Activated T-cell treated with anti-CD3 and anti-CD28 coated beads for 1 hour (primary cell): ENCODE results near the gene STX5.
A peak's percentile ranks its signal among the peaks of the same experiment; 100 is the strongest.
"Not testable (repeated sequence)": the region's sequence is repeated elsewhere in the genome, so short reads cannot be mapped to it uniquely, and the experiment has no call there.

Experiments
- DNase-seq: peaks from one replicate; pipeline ENCODE4 v3.0.0-alpha.2; 2020; ENCODE audit warnings: low read depth

STX5 gene

GRCh38 chr11:62831520-62832335, at the start of gene STX5:
STX5 (minus strand) TSS chr11:62832051; CDS start chr11:62831243, 808 bp downstream.
- peak; percentile 99 for DNase-seq

GRCh38 chr11:62880803-62881578, 49.1 kb upstream of the STX5 start, which contains the start of gene SLC3A2:
SLC3A2 (plus strand) TSS chr11:62880896; CDS start chr11:62881024, 128 bp downstream.
- peak; percentile 83 for DNase-seq

GRCh38 chr11:62880231-62880802, 48.5 kb upstream of the STX5 start:
- DNase-seq = no peak

- DNase-seq = no peak
Observed at GRCh38 chr11:62879235-62879978, 47.6 kb upstream of the STX5 start.

GRCh38 chr11:62876712-62877111, 44.9 kb upstream of the STX5 start:
- no peak for DNase-seq

- DNase-seq = no peak
Observed at GRCh38 chr11:62875698-62876478, 44.0 kb upstream of the STX5 start.

- DNase-seq = no peak
Observed at GRCh38 chr11:62874851-62875250, 43.0 kb upstream of the STX5 start.

GRCh38 chr11:62865635-62866034, 33.8 kb upstream of the STX5 start:
- no peak for DNase-seq

GRCh38 chr11:62863687-62864335, 32.0 kb upstream of the STX5 start:
- no peak for DNase-seq

GRCh38 chr11:62861564-62862192, 29.8 kb upstream of the STX5 start:
- DNase-seq = not testable (repeated sequence)

- no peak for DNase-seq
Observed at GRCh38 chr11:62860835-62861563, 29.1 kb upstream of the STX5 start.

GRCh38 chr11:62859281-62859703, 27.4 kb upstream of the STX5 start:
- not testable (repeated sequence) for DNase-seq

- no peak for DNase-seq
Observed at GRCh38 chr11:62858201-62858600, 26.4 kb upstream of the STX5 start.

GRCh38 chr11:62857541-62857982, 25.7 kb upstream of the STX5 start:
- no peak for DNase-seq

GRCh38 chr11:62856333-62856895, 24.6 kb upstream of the STX5 start:
- no peak for DNase-seq

- DNase-seq = peak; percentile 98
Observed at GRCh38 chr11:62855571-62856332, 23.9 kb upstream of the STX5 start.

- no peak for DNase-seq
Observed at GRCh38 chr11:62854825-62855570, 23.1 kb upstream of the STX5 start.
